HG03064 (cell line): ENCODE measurements around the gene ZBTB17.
"Not testable (repeated sequence)": the region's sequence is repeated elsewhere in the genome, so short reads cannot be mapped to it uniquely, and the experiment has no call there.

Experiments used
- ATAC-seq: cut with Tn5 transposase; IDR thresholded peaks from one replicate; pipeline ENCODE4 v1.9.1; 2021; ENCODE audit warnings: low read depth; ENCODE audit not compliant: unreplicated experiment

The ZBTB17 gene

DNA sequence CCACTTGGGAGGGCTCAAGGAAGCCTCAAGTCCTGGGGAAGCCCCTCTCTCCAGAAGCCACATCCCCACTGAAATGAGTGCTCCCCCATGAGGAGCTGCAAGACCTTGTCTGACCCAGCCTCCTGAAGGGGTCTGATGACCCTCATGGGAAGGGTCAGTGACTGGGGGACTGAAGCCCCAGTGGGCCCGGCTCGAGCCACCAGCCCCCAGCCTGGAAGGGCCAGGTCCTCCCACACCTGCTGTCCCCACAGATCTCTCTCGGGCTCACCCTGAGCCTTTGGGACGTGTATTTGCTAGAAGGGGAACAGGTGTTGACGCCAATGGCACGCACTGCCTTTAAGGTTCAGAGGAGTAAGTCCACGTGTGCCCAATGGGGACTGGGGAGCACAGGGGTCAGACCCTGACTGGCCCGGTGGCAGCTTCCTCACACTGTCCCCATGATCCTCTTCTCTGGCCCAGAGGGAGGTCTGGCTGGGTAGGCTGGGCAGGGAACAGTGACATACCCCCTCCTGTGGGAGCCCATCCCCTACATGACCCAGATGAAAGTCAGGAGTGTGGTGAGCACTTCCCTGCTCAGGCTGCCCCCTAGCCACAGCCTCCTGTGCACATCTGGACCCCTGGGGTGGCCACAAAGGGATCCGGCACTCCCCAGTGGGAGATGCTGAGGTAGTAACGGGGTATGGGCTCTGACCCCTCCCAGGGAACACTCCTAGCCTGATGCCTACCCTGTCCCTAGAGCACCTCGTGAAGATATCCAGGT, 15.7 kb upstream of the ZBTB17 start:
- no peak for ATAC-seq

DNA sequence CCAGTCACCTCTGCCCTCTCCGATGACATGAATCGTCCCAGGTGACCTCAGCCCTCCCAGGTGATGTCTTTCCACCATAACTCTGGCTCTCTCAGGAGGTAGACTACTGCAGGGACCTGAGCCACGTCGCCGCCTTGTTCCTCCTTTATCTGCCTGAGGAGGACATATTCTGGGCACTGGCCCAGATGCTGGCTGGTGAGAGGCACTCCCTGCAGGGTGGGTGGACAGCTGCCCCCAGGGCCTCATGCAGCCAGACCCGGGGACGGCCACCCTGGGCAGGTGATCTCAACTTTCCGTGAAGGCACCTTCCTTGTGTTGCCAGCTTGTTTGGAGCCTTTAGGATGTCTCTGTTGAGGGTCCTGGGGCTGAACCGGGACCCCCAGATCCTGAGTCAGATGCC, 13.9 kb upstream of the ZBTB17 start:
- ATAC-seq = no peak

DNA sequence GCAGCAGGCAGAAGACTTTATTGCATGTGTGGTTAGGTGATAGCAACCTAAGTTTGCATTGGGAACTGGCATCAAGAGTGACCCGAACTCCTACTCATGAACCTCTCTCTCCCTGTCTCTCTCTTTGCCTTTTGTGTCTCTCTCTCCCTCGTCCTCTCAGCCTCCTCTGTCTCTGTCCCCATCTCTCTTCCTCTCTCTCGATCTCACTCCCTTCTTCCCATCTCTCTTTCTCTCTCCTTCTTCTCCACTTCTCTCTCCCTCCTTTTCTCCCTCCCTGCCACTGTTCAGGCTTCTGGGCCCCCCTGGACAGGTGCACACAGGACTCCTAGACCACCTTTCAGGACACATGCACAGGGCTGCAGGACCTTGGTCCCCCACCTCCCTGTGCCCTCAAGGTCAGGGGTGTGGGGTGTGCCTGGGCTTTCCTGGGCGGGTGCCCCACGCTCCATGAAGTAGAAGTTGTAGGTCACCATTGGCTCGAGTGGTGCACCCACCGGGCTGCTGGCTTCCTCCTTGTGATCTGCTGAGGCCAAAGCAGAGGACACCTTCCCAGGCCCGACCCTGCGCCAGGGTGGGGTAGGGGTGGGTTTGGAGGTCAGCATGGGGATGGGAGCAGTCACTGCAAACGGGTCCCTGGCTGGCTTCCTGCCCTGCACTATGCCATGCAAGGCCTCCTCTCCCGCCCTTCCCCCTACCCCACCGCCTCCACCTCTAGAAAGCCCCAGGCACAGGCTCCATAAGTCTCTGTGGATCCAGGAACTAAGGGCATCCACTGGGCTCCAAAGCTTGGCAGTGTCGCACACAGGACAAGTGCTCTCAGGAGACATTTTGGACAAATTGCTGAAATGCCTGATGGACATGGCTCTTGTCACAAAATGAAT, 13.2 kb upstream of the ZBTB17 start:
- no peak for ATAC-seq

DNA sequence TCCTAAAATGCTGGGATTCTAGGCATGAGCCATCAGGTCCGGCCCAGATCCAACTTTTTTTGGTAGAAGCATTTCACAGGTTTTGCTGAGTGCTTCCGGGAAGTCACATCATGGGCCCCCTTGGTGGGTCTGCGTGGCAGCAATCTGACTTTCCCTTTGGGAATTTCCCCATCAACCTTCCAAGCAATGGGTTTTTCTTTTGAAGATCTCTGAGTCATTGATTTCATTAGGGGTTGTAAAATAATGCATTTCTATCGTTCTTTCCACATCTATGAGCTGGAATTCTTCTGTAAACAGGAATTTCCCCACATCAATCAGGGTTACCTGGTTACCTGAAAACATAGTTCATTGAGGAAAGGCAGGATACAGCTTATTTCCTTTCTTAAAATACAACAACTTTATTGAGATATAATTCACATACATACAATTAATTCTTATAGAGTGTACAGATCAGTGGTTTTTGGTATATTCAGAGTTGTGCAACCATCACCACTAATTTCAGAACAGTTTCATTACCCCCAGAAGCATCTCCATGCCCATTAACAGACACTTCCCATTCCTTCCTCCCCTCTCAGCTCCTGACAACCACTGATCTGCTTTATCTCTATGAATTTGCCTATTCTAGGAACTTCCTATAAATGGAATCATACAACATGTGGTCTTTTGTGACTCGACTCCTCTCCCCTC, 9.9 kb upstream of the ZBTB17 start:
- no peak for ATAC-seq

DNA sequence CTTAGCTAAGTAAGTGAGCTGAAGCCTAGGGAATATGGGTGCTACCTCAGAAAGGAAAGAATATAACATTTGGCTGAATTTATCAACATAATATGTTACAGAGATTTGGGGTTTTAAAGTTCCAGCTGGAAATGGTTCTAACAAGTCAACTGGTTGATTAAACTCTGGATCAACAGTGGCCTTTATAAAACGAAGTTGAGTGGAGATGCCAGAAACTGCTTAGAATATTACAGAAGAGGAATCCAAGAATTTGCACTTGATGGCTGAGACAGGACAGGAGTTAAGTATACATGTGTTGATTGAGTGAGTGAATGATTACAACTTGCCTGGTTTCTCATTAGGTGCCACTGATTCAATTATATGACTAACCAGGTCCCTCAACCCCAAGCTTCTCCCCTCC, 7.4 kb upstream of the ZBTB17 start:
- ATAC-seq = no peak

DNA sequence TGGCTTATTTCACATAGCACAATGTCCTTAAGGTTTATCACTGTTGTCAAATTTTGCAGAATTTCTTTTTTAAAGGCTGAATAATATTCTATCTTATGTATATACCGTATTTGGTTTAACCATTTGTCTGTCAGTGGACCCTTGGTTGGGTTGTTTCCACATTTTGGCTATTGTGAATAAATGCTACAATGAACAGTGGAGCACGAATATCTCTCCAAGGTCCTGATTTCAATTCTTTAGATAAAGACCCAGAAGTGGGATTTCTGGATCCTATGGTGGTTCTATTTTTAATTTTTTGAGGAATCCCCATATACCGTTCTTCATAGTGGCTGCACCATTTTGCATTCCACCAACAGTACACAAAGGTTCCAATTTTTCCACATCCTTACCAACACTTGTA, 5.8 kb upstream of the ZBTB17 start:
- no peak for ATAC-seq

DNA sequence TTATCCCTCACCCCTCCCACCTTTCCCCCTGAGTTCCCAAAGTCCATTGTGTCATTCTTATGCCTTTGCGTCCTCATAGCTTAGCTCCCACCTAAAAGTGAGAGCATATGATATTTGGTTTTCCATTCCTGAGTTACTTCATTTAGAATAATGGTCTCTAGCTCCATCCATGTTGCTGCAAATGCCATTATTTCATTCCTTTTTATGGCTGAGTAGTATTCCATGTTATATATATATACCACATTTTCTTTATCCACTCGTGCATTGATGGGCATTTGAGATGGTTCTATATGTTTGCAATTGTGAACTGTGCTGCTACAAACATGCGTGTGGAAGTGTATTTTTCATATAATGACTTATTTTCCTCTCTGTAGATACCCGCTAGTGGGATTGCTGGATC, 2.0 kb upstream of the ZBTB17 start:
- not testable (repeated sequence) for ATAC-seq

DNA sequence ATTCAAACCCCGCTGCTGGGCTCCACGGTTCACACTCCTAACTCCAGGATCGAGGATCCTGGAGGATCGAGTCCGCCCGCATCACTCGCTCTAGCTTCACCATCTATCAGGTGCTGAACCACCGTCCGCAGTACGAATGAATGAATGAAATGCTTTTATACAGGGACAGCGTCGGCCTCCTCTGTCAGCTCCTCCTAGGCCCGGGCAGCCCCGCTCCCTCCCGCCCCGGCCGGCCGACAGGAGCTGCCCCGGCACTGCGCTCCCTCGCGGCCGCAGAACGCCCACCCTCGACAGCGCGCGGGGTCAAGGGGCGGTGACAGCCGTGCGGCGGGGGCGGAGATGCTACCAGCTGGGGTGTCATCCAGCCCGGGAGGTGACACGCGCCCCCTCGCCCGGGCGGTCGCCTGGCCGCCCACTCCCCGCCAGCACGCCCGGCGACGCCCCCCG, 520 bp downstream of the ZBTB17 start:
- peak; percentile 36 for ATAC-seq

DNA sequence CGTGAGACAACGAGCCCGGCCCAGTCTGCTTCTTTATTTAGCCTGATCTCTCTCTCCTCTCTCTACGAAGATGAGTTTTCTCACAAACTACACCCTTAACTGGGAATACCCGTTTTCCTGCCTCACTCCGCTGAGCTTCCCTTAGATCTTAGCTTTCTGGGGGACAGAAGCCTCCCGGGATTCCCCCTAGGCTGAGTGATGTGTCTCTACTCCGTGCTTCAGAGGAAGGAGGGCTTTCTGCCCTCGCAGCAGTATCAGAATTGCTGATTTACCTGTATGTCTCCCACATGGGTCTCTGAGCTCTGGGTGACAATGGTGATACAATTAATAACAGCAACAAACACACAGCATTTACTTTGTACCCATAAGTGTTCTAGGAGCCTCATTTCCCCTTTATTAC, 1.0 kb downstream of the ZBTB17 start:
- ATAC-seq = peak; percentile 23

DNA sequence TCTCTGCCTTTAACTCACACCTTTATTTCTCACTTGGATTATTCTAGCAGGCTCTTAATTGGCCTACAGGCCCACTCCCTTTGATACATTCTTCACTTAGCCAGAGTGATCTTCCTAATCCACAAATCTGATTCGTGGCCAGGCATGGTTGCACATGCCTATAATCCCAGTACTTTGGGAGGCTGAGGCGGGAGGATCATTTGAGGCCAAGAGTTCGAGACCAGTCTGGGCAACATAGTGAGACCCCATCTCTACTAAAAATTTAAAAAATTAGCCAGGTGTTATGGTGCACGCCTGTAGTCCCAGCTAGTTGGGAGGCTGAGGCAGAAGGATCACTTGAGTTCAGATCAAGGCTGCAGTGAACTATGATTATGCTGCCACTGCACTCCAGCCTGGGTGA, 2.1 kb downstream of the ZBTB17 start:
- ATAC-seq = no peak

DNA sequence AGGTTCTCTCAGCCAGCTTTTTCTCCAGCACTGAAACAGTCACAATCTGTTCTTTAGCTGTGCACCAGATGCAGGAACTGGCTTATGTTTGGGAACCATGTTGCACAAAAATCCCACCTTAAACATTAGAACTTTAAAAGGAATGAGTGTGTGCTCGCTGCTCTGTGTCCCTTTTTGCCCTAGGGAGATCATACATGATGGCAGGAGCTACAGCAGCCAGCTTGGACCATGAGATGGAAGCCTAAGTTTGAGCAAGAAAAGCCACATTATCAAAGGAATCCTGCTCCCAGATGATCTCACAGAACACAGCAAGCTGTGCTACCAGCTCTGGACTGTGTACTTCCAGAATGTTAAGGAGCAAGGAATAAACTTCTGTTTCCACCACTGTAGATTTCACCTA, 3.5 kb downstream of the ZBTB17 start:
- no peak for ATAC-seq

DNA sequence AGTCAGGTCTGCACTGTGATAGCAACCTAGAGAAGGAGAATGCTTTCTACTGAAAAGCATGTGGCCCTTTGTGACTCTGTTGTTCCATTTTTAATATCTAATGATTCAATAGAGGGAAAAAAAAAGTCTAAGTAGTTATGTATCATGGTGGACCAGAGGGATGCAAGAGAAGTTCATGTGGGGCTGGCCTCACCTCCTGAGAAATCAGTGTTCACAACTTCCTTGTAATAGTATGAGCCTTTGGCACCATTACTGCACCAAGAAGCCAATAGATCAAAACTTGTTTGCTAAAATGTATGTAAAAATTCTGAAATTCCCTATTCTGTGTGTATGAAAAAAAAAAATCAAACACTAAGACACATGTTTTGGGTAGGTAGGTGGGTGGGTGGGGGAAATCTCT, 5.0 kb downstream of the ZBTB17 start:
- ATAC-seq = no peak

DNA sequence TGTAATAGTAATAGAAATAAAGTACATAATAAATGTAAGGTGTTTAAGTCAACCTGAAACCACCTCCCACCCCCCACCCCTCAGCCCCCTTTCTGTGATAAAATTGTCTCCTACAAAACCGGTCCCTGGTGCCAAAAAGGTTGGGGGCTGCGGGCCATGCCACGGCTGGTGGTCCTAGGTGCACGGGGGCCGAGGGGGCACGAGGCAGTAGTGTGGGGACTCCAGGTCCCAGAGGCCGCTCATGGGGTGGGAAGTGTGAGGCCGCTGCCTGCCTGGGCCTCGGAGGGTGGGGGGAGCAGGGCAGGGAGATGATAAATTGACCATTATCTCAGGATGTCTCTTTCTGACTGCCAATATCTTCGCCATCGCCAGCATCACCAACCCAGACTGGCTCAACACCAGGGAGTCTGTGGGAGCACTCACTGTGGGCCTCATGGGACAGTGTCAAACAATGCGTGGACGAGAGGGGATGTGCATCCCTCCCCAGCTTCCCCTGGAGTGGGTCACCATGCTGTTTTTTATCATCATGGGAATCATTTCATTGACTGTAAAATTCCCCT, 6.5 kb downstream of the ZBTB17 start:
- no peak for ATAC-seq

DNA sequence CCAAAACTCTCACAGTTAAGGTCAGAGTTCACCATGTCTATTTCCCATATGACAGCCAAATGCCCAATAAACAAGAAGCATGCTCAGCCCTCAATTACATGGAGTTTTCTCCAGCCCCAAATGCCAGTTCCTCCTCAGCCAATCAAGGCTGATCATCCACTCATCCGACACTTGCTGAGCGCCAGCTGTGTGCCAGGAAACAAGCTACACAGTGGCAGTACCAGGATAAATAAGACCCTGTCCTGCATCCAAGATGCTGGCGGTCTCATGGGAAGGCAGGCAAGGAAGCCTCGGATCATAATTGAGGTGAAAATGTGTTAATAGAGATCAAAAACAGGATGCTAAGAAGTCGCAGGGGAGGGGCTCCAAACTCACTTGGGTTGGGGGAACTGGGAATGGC, 7.7 kb downstream of the ZBTB17 start:
- no peak for ATAC-seq

DNA sequence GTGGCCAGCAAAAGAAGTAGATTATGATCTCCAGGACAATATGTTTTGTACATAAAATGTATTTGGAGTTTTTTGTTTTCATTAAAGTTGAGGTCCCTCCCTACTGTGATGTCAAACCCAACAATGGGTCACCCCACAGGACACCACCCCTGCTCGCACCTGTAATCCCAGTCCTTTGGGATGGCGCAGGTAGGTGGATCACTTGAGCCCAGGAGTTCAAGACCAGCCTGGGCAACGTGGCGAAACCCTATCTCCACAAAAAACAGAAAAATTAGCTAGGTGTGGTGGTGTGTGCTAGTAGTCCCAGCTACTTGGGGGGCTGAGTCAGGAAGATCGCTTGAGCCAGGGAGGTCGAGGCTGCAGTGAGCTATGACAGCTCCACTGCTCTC, 9.0 kb downstream of the ZBTB17 start:
- ATAC-seq = no peak

DNA sequence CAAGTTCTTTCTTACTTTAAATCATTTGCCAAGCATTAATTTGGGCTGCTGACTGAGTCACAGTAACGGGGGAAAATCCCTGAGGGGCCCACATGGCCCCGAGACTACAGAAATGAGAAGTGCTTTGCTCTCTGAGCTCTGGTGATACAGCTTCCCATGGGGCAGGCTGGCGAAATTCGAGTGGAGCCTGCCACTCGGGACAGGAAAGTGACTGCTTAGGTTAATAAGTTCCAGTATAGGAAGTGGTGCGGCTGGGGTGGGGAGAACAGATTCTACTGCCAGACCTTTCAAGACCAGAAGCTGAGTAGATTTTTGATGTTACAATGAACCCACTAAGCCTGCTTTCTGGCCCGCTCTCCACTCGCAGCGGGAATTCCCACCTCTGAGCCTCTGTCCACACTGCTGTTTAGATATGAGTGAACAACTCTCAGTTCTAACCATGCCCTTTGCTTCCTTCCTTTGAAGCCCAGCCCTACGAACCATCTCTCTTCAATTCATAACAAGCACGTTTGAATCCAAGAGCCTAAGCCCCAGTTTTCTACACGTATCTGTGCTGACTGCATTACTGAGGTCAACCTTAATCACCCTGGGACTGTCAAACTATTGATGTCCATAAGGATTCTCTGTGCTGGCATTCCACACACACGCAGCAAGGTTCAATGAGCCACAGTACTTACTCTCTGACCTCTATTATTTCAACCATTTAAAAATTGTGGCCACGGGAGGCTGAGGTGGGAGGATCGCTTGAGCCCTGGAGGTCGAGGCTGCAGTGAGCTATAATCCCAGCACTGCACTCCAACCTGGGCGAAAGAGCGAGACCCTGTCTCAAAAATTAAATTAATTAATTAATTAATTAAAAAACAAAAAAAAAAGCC, 9.6 kb downstream of the ZBTB17 start:
- peak; percentile 70 for ATAC-seq

DNA sequence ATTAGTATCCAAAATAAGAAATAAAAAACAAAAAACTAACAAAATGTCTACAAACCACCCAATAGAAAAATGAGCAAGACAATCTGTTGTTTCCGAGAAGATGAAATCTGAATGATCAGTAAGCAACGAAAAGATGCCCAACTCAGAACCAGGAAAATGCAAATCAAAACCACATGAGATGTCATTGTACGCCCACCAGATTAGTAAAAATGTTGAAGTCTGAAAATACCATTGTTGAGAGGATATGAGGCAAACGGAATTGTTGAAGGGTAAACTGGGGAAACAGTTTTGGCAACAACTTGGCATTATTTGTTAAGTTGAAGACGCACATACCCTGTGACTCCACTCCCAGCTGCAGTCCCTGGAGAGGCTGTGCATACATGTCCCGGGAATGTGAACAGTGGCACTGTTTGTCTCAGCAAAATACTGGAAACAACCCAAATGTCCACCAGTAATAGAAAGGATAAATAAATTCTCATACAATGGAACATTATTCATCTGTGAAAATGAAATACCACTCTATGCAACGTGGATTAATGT, 10.6 kb downstream of the ZBTB17 start:
- no peak for ATAC-seq

DNA sequence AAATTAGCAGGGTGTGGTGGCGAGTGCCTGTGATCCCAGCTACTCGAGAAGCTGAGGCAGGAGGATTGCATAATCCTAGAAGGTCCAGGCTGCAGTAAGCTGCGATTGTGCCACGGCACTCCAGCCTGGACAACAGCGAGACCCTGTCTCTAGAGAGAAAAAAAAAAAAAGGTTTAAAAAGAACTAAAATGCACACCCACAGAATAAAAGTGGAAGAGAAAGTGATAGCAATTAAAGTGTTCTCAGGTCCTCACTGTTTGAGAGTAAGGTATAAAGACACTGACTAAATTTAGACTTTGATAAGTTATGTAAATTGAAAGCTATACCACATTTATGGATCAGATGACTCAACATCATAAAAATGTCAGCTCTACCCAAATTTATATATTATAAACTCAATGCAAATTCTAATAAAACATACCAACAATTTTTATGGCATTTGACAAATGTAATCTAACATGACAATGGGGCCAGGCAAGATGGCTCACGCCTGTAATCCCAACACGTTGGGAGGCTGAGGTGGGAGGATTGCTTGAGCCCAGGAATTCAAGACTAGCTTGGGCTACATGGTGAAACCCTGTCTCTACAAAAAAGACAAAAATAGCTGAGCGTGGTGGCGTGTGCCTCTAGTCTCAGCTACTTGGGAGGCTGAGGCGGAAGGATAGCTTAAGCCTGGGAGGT, 11.8 kb downstream of the ZBTB17 start:
- ATAC-seq = no peak

DNA sequence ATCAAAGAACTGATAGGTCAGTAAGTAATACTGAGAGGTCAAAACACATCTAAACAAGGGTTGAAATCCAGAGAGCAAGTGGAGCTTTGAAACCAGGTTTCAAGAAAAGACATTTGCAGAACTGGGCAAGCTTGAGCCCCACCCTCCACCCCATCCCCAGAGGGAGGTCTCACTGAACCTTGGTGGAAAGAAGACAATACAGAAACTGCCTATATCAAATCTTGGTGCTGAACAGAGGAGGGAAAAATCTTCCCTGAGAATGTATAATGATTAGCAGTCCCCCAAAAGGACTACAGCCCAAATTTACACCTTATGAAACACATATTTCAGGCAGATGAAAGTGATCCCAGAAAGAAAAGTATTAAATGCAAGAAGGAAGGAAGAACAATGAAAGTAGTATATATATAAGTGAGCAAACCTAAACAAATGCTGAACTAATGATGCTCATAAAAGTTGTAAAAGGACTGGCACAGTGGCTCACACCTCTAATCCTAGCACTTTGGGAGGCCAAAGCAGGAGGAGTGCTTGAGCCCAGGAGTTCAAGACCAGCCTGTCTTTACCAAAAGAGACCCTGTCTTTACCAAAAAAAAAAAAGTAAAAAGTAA, 12.4 kb downstream of the ZBTB17 start:
- ATAC-seq = no peak
